Muscle of arm (tissue), 14 donors: ENCODE data around the gene HGS. TPM values are rescaled to one million over a fixed set of nuclear protein-coding genes. Genes with fewer than 3 reads are reported as not detected.

Experiments
- DNase-seq: peaks from one replicate; pipeline ENCODE4 v3.0.0-alpha.2; 2013
- long read RNA-seq, 11 donors: transcript quantifications; one replicate each; lab custom pipeline, GENCODE V29; 2026
- polyA plus RNA-seq, 12 donors: library from polyadenylated mRNA; unstranded; fragments of 120-200 nt; gene quantifications; one replicate each; pipeline ENCODE4 v1.2.1, GENCODE V29; 2013; ENCODE audit not compliant: insufficient read length in 12 of 12

HGS gene, protein sequence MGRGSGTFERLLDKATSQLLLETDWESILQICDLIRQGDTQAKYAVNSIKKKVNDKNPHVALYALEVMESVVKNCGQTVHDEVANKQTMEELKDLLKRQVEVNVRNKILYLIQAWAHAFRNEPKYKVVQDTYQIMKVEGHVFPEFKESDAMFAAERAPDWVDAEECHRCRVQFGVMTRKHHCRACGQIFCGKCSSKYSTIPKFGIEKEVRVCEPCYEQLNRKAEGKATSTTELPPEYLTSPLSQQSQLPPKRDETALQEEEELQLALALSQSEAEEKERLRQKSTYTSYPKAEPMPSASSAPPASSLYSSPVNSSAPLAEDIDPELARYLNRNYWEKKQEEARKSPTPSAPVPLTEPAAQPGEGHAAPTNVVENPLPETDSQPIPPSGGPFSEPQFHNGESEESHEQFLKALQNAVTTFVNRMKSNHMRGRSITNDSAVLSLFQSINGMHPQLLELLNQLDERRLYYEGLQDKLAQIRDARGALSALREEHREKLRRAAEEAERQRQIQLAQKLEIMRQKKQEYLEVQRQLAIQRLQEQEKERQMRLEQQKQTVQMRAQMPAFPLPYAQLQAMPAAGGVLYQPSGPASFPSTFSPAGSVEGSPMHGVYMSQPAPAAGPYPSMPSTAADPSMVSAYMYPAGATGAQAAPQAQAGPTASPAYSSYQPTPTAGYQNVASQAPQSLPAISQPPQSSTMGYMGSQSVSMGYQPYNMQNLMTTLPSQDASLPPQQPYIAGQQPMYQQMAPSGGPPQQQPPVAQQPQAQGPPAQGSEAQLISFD
- polyA plus RNA-seq: 10 to 100 TPM in 11 of 12 donors, not detected in 1; 43.4 to 93.4 (median 50.8) TPM
- long read RNA-seq, donor 1, transcript HGS-201 (22 exons, 2,970 nt): major isoform, 7 of 26 reads
- long read RNA-seq, donor 1, partial matches to known transcripts: 13 of 26 reads
- long read RNA-seq, donor 1, other reads (novel, unspliced or antisense): 0 of 26 reads
- long read RNA-seq, donor 2, transcript HGS-201 (22 exons, 2,970 nt): major isoform, 5 of 15 reads
- long read RNA-seq, donor 2, partial matches to known transcripts: 6 of 15 reads
- long read RNA-seq, donor 2, other reads (novel, unspliced or antisense): 0 of 15 reads
- long read RNA-seq, donor 3, partial matches to known transcripts: 0 of 22 reads
- long read RNA-seq, donor 3, other reads (novel, unspliced or antisense): 19 of 22 reads
- long read RNA-seq, donor 4, partial matches to known transcripts: 0 of 42 reads
- long read RNA-seq, donor 4, other reads (novel, unspliced or antisense): 39 of 42 reads
- long read RNA-seq, donor 5, partial matches to known transcripts: 9 of 80 reads
- long read RNA-seq, donor 5, other reads (novel, unspliced or antisense): 65 of 80 reads
- long read RNA-seq, donor 6, partial matches to known transcripts: 0 of 16 reads
- long read RNA-seq, donor 6, other reads (novel, unspliced or antisense): 10 of 16 reads
- long read RNA-seq, donor 7, partial matches to known transcripts: 0 of 7 reads
- long read RNA-seq, donor 7, other reads (novel, unspliced or antisense): 5 of 7 reads
- long read RNA-seq, donor 8, partial matches to known transcripts: 44 of 53 reads
- long read RNA-seq, donor 8, other reads (novel, unspliced or antisense): 0 of 53 reads
- long read RNA-seq, donor 9: 0 reads
- long read RNA-seq, donor 10, partial matches to known transcripts: 5 of 16 reads
- long read RNA-seq, donor 10, other reads (novel, unspliced or antisense): 5 of 16 reads
- long read RNA-seq, donor 11, partial matches to known transcripts: 10 of 16 reads
- long read RNA-seq, donor 11, other reads (novel, unspliced or antisense): 0 of 16 reads

DNA sequence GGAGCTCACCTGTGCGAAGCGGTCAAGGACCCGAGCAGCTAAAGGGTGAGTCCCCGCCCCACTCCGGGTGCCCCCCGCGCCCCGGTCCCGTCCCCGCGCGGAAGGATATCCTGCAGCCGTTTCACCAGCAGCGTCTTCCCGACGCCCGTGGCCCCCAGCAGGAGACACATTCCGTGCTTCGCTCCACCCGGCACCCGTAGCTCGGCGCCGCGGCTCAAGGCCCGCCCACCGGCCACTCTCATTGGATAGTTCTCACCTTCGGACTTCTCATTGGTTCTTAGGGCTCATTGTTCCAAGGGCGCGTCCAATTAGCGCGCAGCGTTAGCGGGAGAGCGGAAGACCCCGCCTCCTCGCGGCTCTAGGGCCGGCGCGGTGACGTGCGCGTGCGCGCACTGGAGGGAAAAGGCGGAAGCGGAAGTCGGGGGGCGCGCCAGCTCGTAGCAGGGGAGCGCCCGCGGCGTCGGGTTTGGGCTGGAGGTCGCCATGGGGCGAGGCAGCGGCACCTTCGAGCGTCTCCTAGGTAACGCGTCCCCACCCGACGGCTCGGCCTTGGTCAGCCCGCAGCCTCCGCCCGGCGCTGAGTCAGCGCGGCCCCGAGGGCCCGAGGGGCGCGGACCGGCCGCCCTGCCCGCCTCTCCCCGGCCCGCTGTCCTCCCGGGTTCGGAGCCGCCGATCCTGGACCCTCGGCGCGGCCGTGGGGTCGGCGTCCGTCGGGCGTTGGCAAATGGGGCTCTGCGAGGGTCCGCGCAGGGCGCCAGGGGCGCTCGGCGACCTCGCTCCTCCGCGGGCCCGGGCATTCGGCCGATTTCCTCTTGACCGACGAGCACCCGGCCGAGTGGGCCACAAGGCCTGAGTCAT, at the start of gene HGS, which contains the start of gene ARL16:
Gene HGS (plus strand): TSS at position 428 of the 858 bp plus-strand sequence. CDS start 56 bp downstream, at position 484.
Gene ARL16 (minus strand): TSS at position 214 of the 858 bp plus-strand sequence. CDS start 44 bp downstream, at position 170.
- DNase-seq: peak; percentile 99

DNA sequence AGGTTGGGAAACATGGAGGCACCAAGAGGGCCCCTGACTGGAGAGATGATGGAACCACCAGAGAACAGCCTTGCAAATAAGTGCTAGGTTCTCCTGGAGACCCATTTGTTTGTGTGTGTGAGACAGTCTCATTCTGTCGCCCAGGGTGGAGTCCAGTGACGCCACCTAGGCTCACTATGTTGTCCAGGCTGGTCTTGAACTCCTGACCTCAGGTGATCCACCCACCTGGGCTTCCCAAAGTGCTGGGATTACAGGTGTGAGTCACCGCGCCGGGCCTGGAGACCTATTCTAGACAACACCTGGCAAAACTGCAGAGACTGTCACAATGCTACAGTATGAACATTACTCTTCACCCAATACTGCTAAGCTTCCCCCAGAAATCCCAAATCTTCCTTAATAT, 48.4 kb upstream of the HGS start:
- DNase-seq: no peak

DNA sequence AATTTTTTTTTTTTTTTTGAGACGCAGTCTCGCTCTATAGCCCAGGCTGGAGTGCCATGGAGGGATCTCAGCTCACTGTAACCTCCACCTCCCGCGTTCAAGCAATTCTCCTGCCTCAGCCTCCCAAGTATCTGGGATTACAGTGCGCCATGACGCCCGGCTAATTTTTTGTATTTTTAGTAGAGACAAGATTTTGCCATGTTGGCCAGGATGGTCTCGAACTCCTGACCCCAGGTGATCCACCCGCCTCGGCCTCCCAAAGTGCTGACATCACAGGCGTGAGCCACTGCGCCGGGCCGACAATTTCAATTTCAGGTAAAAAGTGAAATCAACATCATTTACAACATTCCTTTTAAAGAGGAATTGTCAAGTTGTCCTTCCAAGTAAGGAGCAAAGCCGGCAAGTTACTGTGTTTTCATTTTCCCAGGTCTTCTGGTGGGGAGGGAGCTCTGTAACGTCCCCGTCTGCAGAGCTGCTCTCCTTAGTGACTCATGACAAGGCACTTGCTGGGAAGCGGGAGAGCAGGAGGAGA, 47.8 kb upstream of the HGS start:
- no peak for DNase-seq

DNA sequence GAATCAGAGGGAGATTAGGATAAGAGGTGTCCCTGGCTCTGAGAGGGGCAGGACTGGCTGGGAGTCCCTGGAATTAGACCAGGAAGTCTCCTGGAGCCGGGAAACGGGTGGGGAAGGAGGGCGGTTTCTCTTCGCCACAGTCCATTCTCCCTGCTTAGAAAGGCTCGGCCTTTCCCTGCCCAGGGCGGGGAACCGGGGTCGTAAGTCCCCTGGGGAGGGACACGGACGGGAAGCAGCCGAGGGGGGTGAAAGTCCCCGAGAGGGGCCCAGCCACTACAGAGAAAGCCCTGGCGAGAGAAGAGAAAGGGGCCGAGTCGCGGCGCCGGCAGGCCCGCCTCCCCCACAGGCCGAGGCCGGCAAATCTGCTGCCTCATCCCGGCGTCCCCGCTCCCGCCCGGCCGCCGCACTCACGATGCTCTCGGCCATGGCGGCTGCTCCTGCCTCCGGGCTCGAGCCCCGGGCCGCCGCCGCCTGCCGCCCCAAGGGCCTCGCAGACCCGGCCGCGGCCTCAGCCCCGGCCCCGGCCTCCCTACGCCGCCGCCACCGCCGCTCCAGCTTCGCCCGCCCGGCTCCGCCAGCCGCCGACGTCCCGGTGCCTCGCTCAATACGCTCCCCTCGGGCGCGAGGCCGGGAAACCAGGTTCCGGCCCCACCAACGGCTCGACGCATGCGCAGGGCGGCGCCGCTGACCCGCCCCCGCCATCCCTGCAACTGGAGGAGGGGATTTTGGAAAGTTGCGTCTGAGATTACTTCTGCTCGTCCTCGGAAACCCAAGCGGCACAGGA, 47.1 kb upstream of the HGS start, which contains the start of the genes NPLOC4 and TSPAN10:
Gene NPLOC4 (minus strand): TSS at position 608 of the 784 bp plus-strand sequence. CDS start 182 bp downstream, at position 426.
Gene TSPAN10 (plus strand): TSS at position 692 of the 784 bp plus-strand sequence. CDS start 5,217 bp downstream, outside the sequence.
- DNase-seq: peak; percentile 93

DNA sequence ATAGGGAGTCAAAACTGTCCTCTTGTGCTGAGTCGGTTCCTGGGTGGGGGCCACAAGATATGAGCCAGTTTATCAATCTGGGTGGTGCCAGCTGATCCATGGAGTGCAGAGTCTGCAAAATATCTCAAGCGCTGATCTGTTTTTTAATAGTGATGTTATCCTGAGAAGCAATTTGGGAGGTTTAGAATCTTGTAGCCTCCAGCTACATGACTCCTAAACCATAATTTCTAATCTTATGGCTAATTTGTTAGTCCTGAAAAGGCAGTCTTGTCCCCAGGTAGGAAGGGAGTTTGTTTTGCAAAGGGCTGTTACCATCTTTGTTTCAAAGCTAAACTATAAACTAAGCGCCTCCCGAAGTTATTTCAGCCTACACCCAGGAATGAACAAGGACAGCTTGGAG, 45.1 kb upstream of the HGS start:
- no peak for DNase-seq

DNA sequence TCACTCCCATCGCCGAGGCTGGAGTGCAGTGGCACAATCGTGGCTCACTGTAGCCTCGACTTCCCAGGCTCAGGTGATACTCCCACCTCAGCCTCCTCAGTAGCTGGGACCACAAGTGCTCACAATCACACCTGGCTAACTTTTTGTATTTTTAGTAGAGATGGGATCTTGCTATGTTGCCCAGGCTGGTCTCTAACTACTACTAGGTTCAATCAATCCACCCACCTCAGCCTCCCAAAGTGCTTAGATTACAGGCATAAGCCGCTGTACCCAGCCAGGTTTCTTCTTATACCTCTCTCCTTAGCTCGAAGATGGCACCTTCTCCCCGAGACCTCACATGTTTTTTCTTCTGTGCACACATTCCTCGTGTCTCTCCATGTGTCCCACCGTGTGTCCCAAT, 43.8 kb upstream of the HGS start:
- DNase-seq: no peak

DNA sequence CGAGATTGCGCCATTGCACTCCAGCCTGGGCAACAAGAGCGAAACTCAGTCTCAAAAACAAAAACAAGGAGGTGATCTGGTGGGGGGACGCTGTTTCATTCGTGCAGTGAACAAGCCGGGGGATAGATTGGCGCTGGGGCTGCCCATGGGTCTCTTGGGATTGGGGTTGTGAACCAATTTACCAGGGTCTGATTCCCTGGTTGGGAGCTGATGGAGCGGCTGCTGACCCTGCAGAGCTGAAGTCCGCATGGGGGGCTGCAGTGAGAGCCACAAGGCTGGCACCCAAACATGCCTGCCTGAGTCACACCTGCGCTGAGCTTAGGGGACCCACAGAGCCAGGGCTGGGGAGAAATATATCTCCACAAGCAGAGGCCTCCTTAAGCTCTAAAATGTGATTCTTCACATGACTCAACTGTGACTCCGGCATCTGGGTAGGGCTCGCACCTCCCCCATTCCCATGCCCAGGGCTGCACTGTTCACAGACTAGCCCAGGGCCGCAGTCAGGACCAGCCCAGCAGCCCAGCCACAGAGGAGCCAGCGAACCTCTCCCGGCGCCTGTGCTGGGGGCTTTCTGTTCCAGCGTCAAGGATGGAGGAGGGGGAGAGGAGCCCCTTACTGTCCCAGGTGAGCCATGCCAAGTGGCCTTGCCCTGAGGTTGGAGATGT, 41.9 kb upstream of the HGS start:
- no peak for DNase-seq

DNA sequence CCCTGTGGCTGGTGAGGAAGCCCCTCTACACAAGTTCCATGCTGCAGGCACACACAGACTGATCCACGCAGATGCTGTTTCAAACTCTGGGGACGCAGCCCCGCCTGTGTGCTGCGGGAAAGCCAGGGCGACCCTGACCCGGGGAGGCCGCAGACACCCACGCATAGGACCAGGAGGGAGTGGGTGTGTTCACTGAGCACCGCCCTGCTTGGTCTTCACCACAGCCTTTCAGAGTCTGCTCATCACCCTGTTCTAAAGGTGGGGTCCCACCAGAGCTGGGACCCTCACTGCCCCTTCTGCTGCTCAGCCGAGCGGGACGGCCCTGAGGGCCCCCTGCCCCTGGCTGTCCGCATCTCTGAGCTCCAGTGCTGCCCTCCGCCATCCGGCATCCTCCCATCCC, 39.3 kb upstream of the HGS start:
- DNase-seq: no peak

DNA sequence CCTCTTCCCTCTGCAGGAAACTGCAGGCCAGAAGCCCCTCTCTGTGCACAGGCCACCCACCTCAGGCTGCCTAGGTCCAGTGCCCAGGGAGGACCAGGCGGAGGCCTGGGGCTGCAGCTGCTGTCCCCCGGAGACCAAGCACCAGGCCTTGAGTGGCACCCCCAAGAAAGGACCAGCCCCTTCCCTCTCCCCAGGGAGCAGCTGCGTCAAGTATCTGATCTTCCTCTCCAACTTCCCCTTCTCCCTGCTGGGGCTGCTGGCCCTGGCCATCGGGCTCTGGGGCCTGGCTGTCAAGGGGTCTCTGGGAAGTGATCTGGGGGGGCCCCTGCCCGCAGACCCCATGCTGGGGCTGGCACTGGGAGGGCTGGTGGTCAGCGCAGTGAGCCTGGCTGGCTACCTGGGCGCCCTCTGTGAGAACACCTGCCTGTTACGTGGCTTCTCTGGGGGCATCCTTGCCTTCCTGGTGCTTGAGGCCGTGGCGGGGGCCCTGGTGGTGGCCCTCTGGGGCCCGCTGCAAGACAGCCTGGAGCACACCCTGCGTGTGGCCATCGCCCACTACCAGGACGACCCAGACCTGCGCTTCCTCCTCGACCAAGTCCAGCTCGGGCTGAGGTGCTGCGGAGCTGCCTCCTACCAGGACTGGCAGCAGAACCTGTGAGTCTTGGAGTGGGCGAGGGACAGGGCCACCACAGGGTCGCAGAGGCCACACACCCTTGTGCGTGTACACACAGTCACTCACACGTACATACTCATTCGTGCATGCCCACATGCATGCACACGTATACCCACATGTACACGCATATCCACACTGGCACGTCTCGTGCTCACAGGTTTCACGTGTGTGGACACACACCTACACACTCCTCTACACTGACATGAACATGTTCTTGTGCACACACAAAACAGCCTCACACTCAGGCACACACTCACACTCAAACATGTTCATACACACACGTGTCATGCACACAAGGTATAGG, 38.5 kb upstream of the HGS start:
- no peak for DNase-seq

DNA sequence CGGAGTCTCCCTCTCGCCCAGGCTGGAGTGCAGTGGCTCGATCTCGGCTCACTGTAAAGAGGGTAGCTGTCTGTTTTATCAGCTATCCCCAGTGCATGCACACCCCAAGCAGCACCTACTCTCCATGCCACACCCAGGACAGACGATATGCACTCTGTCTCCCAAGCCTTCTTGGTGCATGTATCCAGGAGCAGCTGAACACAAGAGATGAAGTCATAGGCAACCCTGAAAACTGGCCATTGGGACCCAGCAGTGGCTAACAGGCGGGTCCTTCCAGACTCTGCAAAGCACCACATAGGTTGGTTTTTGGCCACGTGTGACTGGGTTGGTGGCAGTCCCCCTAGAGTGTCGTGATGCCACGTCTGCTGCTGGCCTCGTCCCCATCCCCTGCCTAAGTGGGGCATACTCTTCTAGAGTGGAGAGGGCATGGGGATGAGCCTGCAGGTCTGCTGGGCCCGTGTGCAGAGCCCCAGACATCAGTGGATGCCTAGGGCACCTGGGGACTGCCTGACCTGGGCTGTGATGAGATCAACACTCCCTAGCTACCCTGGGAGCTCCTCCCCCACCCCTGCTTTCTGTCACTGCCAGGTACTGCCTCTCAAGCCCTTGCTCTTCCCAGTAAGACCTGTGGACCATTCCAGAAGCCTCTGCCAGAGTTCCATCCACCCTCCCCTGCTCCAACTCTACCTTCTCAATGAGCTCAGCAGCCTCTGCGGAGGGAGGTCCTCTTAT, 36.8 kb upstream of the HGS start:
- DNase-seq: no peak

DNA sequence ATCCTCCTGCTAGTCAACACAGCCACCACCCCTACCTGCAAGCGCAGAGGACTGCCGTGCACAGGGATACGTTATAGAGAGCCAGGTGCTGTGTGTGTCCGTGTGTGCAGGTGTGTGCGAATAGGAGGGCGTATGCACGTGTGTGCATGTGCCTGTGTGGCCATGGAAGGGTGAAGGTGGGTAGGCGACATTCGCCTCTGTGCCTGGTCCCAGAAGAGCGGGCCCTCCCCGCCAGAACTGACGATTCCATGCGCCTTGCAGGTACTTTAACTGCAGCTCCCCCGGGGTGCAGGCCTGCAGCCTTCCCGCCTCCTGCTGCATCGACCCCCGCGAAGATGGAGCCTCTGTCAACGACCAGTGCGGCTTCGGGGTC, 36.2 kb upstream of the HGS start:
- DNase-seq: no peak

DNA sequence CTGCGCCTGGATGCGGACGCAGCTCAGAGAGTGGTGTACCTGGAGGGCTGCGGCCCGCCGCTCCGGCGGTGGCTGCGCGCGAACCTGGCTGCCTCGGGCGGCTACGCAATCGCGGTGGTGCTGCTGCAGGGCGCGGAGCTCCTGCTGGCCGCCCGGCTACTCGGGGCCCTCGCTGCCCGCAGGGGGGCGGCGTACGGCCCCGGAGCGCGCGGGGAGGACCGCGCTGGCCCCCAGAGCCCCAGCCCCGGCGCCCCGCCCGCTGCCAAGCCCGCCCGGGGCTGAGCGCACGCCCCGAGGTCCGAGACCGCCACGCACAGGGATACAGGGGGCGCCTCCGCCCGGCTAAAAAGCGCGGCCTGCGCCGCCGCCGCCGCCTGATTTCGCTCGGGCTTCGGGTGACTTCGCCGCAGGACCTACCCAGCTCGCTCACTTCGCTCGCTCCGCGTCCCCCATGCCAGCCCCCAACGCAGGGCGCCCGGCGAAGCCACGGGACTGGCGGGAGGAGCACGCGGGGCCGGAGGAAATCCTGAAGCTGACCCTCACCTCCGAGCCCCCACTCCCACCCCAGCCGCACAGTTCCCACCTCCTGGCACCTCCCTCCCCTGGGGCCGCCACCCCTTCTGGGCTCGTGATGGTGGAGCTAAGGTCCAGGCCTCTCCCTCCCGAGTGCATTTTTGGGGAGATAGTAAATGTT, 35.7 kb upstream of the HGS start:
- DNase-seq: no peak

DNA sequence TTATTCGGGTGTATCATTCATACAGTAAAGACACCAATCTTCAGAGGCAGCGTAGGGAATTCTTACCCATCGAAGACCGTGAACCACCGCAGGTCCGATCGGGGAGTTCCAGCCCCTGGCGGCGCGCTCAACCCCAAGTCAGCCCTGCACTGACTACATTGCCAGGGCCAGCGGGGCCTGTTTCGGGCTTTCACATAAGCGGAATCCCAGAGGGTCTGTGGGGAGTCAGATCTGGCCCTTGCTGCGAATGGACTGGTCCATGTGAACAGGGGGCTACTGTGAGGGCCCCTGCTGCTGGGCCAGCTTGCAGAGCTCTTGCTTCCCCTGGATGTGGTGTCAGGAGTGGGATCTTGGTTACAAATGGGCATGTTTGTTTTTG, 35.1 kb upstream of the HGS start:
- no peak for DNase-seq

DNA sequence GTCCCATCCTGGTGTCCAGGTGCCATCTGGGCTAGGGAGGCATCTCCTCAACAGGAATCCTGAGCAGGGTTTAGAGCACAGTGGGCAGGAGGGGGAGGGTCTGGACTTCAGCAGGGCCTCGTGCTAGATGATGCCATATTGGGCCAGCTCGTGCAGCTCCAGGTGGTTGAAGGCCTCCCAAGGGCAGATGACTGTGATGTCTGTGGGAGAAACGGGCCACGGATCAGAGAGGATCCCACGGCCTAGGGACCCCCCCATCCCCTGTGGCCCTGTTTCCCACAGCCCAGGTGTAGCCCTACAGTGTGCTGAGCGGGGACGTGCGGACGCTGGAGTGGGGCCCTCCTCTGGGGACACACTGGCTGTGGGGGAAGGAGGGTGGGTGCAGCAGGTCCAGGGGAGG, 32.9 kb upstream of the HGS start:
- DNase-seq: no peak

DNA sequence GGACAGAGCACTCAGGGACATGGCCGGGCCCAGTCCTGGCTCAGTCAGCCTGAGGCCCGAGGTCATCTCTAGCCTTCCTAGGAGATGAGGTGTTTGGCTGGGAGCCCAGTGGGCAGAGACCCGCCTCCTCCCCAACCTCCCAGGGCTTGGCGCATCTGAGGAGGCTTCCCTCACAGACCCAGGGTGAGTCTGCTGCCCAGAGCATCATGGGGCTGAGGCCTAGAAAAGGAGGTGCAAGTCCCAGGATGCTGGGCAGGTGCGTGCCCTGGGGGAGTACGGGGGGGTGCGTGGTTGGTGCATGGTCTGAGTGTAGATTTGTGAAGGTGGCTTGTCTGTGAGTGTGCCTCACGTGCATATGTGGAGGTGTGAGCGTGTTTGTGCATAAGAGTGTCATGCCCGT, 32.1 kb upstream of the HGS start:
- no peak for DNase-seq
